Activated CD4-positive, CD25-positive, alpha-beta regulatory T cell treated with anti-CD3 and anti-CD28 coated beads, Interleukin-2, amount 50 U/mL, for 72 hours (primary cell): ENCODE data around the gene NMT2.
A peak's percentile ranks its signal among the peaks of the same experiment; 100 is the strongest.

Source experiments
- DNase-seq: peaks from one replicate; pipeline ENCODE4 v3.0.0; 2021

Gene NMT2

DNA sequence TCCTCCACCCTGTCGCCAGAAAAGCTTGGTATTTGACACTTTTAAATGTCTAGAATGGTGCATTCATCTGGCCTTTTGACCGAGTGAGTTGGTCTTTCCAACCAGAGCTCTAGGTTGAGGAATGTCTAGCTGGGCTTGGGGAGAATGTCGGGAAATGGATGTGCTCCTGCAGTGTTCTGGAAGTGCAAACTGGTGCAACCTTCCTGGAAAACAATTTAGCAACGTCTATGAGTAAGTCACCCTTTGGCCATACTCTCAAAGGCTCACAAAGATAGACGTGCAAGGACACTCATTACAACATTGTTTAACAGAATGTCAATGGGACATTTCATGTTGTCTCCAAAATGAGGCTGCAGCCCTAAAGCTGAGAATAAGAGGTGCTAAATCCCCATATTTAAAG lies 12.2 kb upstream of the NMT2 start:
- DNase-seq, result no peak

DNA sequence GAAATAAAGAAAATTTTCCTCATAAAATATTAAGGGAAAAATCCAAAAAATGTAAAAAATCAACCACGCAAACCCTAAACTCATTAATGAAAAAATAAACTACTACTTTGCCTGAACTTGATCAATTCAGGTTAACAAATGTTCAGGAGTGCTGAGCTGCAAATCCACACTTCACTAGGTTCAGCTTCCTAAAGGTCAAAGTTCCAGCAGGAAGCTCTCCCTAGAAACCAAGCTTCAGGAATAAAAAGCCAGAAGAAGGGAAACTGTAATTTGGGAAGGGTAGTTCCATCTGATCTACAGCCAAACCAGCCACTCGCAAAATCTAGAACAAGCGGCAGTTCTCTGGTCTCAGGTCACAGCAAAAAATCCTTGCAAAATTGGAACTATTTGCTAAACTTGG lies 7.8 kb upstream of the NMT2 start:
- DNase-seq, result no peak

- DNase-seq, result no peak
These were observed 7.1 kb upstream of the NMT2 start for GRCh38 chr10:15175587-15175986.

- no peak for DNase-seq
These were observed 3.9 kb upstream of the NMT2 start for GRCh38 chr10:15172306-15172840.

GRCh38 chr10:15169555-15170401 lies 1.3 kb upstream of the NMT2 start:
- peak; percentile 41 for DNase-seq

DNA sequence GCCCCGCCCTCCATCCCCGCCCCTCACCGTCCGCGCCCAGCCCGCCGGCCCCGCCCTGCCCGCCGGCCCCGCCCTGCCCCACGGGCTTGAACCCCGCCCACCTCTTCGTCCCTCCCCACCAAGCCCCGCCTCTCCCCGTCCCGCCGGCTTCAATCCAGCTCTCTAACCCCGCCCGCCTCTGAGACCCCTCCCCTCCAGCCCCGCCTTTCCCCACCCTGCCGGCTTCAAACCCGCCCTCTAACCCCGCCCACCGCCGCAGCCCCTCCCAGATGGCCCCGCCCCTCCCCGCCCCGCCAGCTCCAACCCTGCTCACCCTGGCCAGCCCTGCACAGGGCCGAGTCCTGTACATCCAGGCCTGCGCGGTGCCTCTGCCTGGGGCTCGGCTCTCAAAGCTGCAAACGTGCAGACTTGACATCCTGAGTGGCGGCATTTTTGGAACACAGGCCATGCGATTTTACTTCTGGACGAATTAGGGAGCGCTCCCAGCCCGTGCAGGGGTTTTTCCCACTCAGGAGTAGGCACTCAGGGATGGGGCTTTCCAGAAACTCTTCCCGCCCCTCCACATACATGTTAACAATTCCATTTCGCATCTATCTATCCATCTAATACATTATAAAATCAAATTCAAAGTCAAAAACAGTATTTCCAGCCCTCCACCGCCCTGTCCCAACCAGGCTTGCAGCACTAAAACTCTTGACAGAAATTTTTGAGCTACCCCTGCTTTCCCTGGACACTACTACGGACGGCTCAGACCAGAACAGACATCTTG lies 477 bp upstream of the NMT2 start:
- peak; percentile 91 for DNase-seq

DNA sequence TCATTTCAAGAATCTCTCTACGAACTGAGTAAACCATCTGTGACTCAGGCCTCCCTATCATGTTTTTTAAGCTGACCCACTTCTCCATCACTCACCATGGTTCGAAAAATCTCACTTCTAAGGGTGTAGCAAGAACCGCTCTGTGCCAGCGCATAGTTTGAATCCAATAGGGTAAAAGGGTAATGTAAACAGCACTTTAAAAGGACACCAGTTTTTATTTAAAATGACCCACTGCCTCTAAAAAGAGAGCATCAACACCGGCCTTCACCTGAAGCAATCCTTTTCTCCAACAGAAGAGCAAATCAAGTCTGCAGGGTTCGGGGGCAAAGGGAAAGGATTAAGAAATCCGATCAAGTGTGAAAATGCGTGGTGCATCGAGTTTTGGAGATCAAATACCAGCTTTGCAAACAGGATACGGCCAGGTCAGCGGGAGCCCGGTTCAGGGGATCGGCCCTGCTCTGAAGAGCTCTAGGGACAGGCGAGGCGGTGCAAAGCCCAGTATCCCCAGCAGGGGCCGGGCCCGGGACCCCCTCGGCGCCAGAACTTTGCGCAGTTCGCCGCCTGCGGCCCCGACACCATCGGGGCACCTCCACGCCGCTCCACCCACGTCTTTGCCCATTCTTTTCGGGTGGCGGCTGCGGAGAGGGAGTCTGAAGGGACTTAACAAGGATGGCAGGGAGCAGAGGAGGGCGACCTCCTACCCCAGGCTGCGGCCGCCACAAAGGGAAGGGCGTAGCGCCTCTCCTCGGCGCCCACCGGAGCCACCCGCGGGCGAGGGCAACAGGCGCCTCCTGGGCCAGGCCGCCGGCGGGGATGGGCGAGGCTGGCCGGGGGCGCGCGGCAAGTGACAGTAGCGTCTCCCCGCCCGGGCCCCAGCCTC lies 842 bp downstream of the NMT2 start:
- DNase-seq, result peak; percentile 59

- DNase-seq, result no peak
These were observed 2.2 kb downstream of the NMT2 start for GRCh38 chr10:15166325-15166724.

DNA sequence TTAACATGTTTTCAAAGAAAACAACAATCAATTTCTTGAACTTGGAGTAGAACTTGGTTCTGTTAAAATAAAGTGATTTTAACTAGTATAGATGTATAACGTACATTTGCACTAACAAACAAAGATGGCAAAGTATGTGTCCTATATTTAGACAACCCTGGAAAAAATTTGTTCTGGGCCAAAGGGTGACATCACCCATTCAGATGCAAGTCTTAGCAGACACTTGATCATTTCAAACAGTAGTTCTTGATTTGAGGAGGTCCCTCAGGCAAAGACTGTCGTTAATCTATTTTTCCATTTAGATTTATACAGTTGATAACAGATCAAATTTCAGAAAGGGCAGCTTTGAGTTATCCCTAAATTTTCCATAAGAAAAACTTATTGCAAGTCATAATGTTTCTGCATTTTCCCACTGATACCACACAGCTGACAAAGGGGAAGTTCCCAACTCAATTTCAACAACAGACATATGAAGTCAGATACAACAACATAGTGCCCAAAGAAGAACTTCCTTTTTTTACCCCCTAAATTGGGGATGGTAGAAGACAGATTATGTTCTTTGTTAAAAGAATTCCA lies 5.2 kb downstream of the NMT2 start:
- no peak for DNase-seq

DNA sequence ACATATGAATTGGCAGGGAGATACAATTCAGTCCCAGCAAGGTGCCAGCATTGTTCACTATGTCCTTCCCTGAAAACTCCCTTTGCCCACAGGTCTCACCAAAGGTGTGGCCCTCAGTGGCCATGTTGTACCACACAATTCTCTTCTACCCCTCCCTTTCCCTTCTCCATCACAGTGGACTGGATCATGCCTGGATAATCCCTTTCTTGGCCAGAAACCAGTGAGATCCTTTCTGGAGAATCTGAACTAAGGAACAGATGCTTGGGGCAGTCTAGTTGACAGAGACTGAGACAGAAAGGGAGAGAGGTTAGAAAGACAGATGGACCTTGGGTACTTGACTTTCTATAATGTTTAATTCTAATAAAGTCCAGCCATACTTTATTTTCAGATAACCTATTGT lies 9.5 kb downstream of the NMT2 start:
- no peak for DNase-seq

DNA sequence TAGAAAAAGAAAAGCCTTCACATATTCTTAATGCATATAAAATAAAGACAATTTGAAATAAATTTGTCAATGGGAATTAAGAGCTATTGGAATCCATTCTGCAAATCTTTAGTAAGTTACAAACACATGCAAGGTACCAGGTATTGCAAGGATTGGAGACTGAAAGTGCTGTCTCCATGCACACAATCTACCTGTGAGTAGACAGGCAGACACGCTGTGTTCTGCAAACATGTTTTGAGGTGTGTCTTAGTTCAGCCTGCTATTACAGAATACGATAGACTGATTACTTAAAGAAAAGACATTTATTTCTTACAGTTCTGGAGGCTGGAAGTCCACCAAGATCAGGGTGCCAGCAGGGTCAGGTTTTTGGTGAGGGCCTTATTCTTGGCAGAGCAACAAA lies 10.0 kb downstream of the NMT2 start:
- no peak for DNase-seq

GRCh38 chr10:15155978-15156656 lies 12.4 kb downstream of the NMT2 start:
- no peak for DNase-seq

DNA sequence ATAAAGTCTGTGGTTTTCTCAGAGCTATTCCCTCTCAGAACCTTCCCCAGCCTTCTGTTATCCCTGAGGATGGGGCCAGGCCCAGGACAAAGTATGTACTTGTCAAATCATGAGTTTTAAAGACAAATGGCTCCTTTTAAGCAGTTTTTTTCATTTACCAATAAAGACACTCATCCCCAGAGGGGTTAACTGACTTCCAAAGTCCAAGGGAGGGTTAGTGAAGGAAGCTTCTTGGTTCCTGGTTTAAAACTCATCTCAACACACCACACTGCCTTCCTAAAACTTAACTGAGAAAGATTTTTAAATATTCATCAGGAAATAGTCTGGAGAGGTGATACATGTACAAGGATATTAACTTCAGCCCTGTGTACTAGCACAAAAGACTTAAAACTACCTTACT lies 15.9 kb downstream of the NMT2 start:
- DNase-seq, result no peak

GRCh38 chr10:15150563-15150962 lies 17.9 kb downstream of the NMT2 start:
- no peak for DNase-seq

DNA sequence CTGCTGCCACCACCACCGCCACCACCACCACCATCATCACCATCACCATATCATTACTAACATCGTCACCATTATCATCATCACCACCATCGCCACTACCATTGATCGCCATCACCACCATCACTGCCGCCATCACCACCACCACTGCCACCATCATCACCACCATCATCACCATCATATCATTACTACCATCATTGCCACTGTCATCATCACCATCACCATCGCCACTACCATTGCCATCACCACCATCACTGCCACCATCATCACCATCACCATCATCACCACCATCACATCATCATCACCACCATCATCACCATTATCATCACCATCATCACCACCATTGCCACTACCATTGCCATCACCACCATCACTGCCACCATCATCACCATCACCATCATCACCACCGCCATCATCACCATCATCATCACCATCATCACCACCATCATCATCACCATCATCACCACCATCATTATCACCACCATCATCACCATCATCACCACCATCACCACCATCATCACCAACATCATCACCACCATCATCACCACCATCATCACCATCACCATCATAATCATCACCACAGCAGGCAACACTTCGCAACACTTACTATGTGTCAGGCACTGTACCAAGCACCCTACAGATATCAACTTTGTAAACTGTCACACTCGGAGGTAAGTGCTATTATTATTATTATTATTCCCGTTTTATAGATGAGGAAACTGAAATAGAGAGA lies 19.3 kb downstream of the NMT2 start:
- DNase-seq, result no peak

DNA sequence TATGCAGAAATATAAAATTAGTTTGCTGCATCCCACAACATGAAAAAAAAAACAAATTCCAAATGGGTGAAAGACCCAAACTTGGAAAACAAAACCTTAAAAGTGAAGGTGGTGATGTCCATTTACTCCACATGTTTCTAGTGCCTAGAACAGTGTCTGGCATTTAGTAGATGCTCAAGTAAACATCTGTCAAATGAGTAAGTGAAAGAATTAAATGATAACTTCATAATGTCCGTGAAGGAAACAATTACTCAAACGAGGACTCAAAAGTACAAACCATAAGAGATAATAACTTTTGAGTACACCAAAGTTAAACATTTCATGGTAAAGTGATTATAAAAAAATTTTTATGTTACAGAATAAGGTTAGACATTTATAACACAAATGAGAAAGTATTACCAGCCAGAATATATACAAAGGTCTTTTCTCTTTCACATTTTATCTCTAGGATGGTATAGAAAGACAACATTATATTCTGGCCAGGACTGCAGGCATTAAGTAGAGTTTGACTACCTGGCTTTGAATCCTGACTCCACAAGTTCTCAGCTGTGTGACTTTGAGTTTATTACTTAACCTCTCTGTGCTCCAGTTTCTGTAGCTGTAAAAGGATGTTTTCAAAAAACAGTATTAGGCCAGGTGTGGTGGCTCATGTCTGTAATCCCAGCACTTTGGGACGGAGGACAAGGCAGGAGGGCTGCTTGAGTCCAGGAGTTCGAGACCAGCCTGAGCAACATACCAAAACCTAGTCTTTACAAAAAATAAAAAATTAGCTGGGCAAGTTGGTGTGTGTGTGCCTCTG lies 20.7 kb downstream of the NMT2 start:
- no peak for DNase-seq

GRCh38 chr10:15146366-15146765 lies 22.1 kb downstream of the NMT2 start:
- DNase-seq, result no peak

DNA sequence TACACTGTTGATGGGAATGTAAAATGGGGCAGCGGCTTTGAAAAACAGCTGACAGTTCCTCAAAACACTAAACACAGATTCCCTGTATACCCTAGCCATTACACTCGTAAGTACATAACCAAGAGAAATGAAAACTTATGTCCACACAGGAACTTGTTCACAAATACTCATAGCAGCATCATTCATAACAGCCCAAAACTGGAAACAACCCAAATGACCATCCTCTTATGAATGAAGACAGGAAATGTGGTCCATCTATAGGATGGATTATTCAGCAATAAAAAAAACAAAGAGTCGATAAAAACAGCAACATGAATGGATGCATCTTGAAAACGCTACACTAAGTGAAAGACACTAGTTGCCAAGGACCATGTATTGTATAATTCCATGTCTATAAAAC lies 23.7 kb downstream of the NMT2 start:
- no peak for DNase-seq

- DNase-seq, result no peak
These were observed 27.1 kb downstream of the NMT2 start for GRCh38 chr10:15141136-15142054.
